GM18498 (cell line): Measurements from ENCODE around the gene CPT1A.

ENCODE experiments used
- ATAC-seq: cut with Tn5 transposase; IDR thresholded peaks from one replicate; pipeline ENCODE4 v1.9.1; 2021; ENCODE audit warnings: mild to moderate bottlenecking, moderate library complexity; ENCODE audit not compliant: unreplicated experiment

CPT1A gene

GRCh38 chr11:68804786-68805185, 36.9 kb downstream of the CPT1A start:
- ATAC-seq, result no peak

GRCh38 chr11:68803766-68804165, 38.0 kb downstream of the CPT1A start:
- no peak for ATAC-seq

- ATAC-seq, result no peak
These were observed 43.4 kb downstream of the CPT1A start for GRCh38 chr11:68798221-68798813.

- ATAC-seq, result no peak
These were observed 44.9 kb downstream of the CPT1A start for GRCh38 chr11:68796801-68797200.

- no peak for ATAC-seq
These were observed 49.2 kb downstream of the CPT1A start for GRCh38 chr11:68792400-68792966.

- ATAC-seq, result no peak
These were observed 57.1 kb downstream of the CPT1A start for GRCh38 chr11:68784653-68785052.

GRCh38 chr11:68783216-68783821, 58.4 kb downstream of the CPT1A start:
- ATAC-seq, result no peak

- ATAC-seq, result no peak
These were observed 59.0 kb downstream of the CPT1A start for GRCh38 chr11:68782711-68783110.

GRCh38 chr11:68780829-68781228, 60.9 kb downstream of the CPT1A start:
- no peak for ATAC-seq

GRCh38 chr11:68778205-68778604, 63.5 kb downstream of the CPT1A start:
- ATAC-seq, result no peak

GRCh38 chr11:68776442-68777235, 65.1 kb downstream of the CPT1A start:
- no peak for ATAC-seq

GRCh38 chr11:68775951-68776388, 65.7 kb downstream of the CPT1A start:
- ATAC-seq, result no peak

GRCh38 chr11:68774194-68774585, 67.5 kb downstream of the CPT1A start:
- no peak for ATAC-seq

- ATAC-seq, result no peak
These were observed 68.1 kb downstream of the CPT1A start for GRCh38 chr11:68773521-68774193.

- no peak for ATAC-seq
These were observed 68.8 kb downstream of the CPT1A start for GRCh38 chr11:68772936-68773335.

GRCh38 chr11:68770781-68771180, 70.9 kb downstream of the CPT1A start:
- ATAC-seq, result no peak

GRCh38 chr11:68767672-68768071, 74.0 kb downstream of the CPT1A start:
- no peak for ATAC-seq

GRCh38 chr11:68766786-68767185, 74.9 kb downstream of the CPT1A start:
- no peak for ATAC-seq

- no peak for ATAC-seq
These were observed 77.0 kb downstream of the CPT1A start for GRCh38 chr11:68764746-68765145.

GRCh38 chr11:68763926-68764657, 77.6 kb downstream of the CPT1A start:
- ATAC-seq, result no peak
